Uterus (tissue), 4 donors: ENCODE data around the gene TRIM7. TPM values are rescaled to one million over a fixed set of nuclear protein-coding genes. Genes with fewer than 3 reads are reported as not detected.

Source experiments
- DNase-seq, 2 donors: peaks; one replicate each; pipeline ENCODE4 v3.0.0-alpha.2; 2019 to 2020
- H3K27ac ChIP-seq, 2 donors: fragments of 200-600 bp; sonication (generic); 1 replicate in 1 of 2; 2 replicates in 1 of 2; pipeline ENCODE4 v1.5.1; 2016 to 2018
- H3K27me3 ChIP-seq, 2 donors: fragments of 200-600 bp; sonication (generic); one replicate each; pipeline ENCODE4 v1.5.1; 2018 to 2019; ENCODE audit warnings: control low read depth in 1 of 2
- H3K36me3 ChIP-seq, 2 donors: fragments of 200-600 bp; sonication (generic); one replicate each; pipeline ENCODE4 v1.5.1; 2019; ENCODE audit warnings: control low read depth in 1 of 2
- H3K4me1 ChIP-seq, 2 donors: fragments of 200-600 bp; sonication (generic); one replicate each; pipeline ENCODE4 v1.5.1; 2018 to 2019; ENCODE audit warnings: control low read depth in 1 of 2
- H3K4me3 ChIP-seq, 2 donors: fragments of 200-600 bp; sonication (generic); 1 replicate in 1 of 2; 2 replicates in 1 of 2; pipeline ENCODE4 v1.5.1; 2018 to 2019; ENCODE audit warnings: mild to moderate bottlenecking in 1 of 2
- H3K9me3 ChIP-seq, 2 donors: fragments of 200-600 bp; sonication (generic); one replicate each; pipeline ENCODE4 v1.5.1; 2019; ENCODE audit warnings: control low read depth in 1 of 2
- POLR2A ChIP-seq, 2 donors: fragments of 450-650 bp; IDR thresholded peaks; one replicate each; pipeline ENCODE4 v1.6.1; 2016; ENCODE audit warnings: antibody characterized with exemption in 2 of 2, mild to moderate bottlenecking in 1 of 2, moderate library complexity in 1 of 2
- intact Hi-C: fragments of 100-400 bp; cut with DNase I; formaldehyde crosslinking; loops from one replicate; pipeline ENCODE4 v1.15.1; 2023; ENCODE audit warnings: low total_unique reads
- total RNA-seq, 4 donors: library from RNA; depleted of rRNA in 3 of 4; stranded (reverse); fragments of >200 nt in 3 of 4; gene quantifications; one replicate each; pipeline versions ENCODE4 v1.1.0 to v1.2.4, GENCODE V29; 2014 to 2023
- TF ChIP-seq, protein P1 (sequence below), 4 experiments: fragments of 200-600 bp in 2 of 4; fragments of 450-650 bp in 2 of 4; sonication (generic) in 2 of 4; IDR thresholded peaks; one replicate each; pipeline ENCODE4 v1.5.1; 2016 to 2019; ENCODE audit warnings: antibody characterized with exemption in 4 of 4, mild to moderate bottlenecking in 2 of 4, moderate library complexity in 1 of 4
- donor health status: DM: yes; HTN: yes; CAD: no.

TRIM7 gene
- total RNA-seq, 4 donors from 2014 or later, result 1.2 to 7.7 (median 1.6) TPM

GRCh38 chr5:181221792-181222629 is 17.0 kb upstream of the TRIM7 start:
- TF ChIP-seq, protein P1, sequence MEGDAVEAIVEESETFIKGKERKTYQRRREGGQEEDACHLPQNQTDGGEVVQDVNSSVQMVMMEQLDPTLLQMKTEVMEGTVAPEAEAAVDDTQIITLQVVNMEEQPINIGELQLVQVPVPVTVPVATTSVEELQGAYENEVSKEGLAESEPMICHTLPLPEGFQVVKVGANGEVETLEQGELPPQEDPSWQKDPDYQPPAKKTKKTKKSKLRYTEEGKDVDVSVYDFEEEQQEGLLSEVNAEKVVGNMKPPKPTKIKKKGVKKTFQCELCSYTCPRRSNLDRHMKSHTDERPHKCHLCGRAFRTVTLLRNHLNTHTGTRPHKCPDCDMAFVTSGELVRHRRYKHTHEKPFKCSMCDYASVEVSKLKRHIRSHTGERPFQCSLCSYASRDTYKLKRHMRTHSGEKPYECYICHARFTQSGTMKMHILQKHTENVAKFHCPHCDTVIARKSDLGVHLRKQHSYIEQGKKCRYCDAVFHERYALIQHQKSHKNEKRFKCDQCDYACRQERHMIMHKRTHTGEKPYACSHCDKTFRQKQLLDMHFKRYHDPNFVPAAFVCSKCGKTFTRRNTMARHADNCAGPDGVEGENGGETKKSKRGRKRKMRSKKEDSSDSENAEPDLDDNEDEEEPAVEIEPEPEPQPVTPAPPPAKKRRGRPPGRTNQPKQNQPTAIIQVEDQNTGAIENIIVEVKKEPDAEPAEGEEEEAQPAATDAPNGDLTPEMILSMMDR (IDR thresholded peaks at IDR 0.05), result peak in 1 of 4 experiments; percentile 2
- peak in 1 of 2 donors; percentile 21 for TF ChIP-seq POLR2A (IDR thresholded peaks at IDR 0.05)
- Histone ChIP-seq H3K4me1 (peaks cover 0 to 5% of the 10 kb centered on the region in 2 donors), H3K9me3 (no peaks in the 10 kb centered on the region), H3K36me3 (no peaks in the 10 kb centered on the region), H3K4me3 (peak overlapping the region; percentile 76 to 82), H3K27ac (peak overlapping the region; percentile 95 to 98), H3K27me3 (no peaks in the 10 kb centered on the region)
- intact Hi-C loops, result no loop called here
- DNase-seq, result peak; percentile 96 to 98

- intact Hi-C loops, result no loop called here
- Histone ChIP-seq H3K27me3 (no peaks in the 10 kb centered on the region), H3K27ac (peak overlapping the region; percentile 95 to 98), H3K36me3 (no peaks in the 10 kb centered on the region), H3K4me3 (peak overlapping the region in 1 of 2 donors; percentile 76), H3K9me3 (no peaks in the 10 kb centered on the region), H3K4me1 (peaks cover 0 to 5% of the 10 kb centered on the region in 2 donors)
- no peak for TF ChIP-seq POLR2A (IDR thresholded peaks at IDR 0.05)
- TF ChIP-seq, protein P1 (IDR thresholded peaks at IDR 0.05), result no peak
- DNase-seq, result no peak
These were observed 16.3 kb upstream of the TRIM7 start for GRCh38 chr5:181221105-181221791.

- H3K36me3 ChIP-seq, result no peaks in the 10 kb centered on the region
- no peak for DNase-seq
- H3K27ac ChIP-seq, result no peak overlapping the region
- no peaks in the 10 kb centered on the region for H3K9me3 ChIP-seq
- no peaks in the 10 kb centered on the region for H3K27me3 ChIP-seq
- H3K4me1 ChIP-seq, result peaks cover 0 to 5% of the 10 kb centered on the region in 2 donors
- TF ChIP-seq, protein P1 (IDR thresholded peaks at IDR 0.05), result no peak
- TF ChIP-seq POLR2A (IDR thresholded peaks at IDR 0.05), result no peak
- no peak overlapping the region for H3K4me3 ChIP-seq
- intact Hi-C loops, result no loop called here
These were observed 15.2 kb upstream of the TRIM7 start for GRCh38 chr5:181220178-181220515.

GRCh38 chr5:181219262-181220177 is 14.5 kb upstream of the TRIM7 start:
- H3K36me3 ChIP-seq, result no peaks in the 10 kb centered on the region
- no peaks in the 10 kb centered on the region for H3K9me3 ChIP-seq
- no peak overlapping the region for H3K27ac ChIP-seq
- intact Hi-C loops, result no loop called here
- TF ChIP-seq, protein P1 (IDR thresholded peaks at IDR 0.05), result no peak
- no peak for TF ChIP-seq POLR2A (IDR thresholded peaks at IDR 0.05)
- DNase-seq, result no peak
- no peaks in the 10 kb centered on the region for H3K27me3 ChIP-seq
- no peaks in the 10 kb centered on the region for H3K4me1 ChIP-seq
- H3K4me3 ChIP-seq, result no peak overlapping the region
